Prostate gland (tissue), 2 donors: ENCODE data around the gene KRTAP10-9.
"Not testable (repeated sequence)": the region's sequence is repeated elsewhere in the genome, so short reads cannot be mapped to it uniquely, and the experiment has no call there.

ENCODE experiments used
- CTCF ChIP-seq, 4 experiments: fragments of 200-600 bp in 2 of 4; fragments of 450-650 bp in 2 of 4; sonication (generic) in 2 of 4; IDR thresholded peaks; 1 replicate in 3 of 4; 2 replicates in 1 of 4; pipeline ENCODE4 v1.5.1; 2016 to 2019; ENCODE audit warnings: antibody characterized with exemption in 4 of 4, mild to moderate bottlenecking in 2 of 4, moderate library complexity in 2 of 4
- POLR2A ChIP-seq: fragments of 450-650 bp; IDR thresholded peaks from one replicate; pipeline ENCODE4 v1.6.1; 2016; ENCODE audit warnings: antibody characterized with exemption, mild to moderate bottlenecking

- TF ChIP-seq POLR2A; CTCF (IDR thresholded peaks at IDR 0.05): not testable (repeated sequence)
Measured at GRCh38 chr21:44646366-44647221, 19.7 kb downstream of the KRTAP10-9 start, which contains the start of gene KRTAP10-11.
